ENCODE measurements around the gene TYR. TPM values are rescaled to one million over a fixed set of nuclear protein-coding genes. Genes with fewer than 3 reads are reported as not detected.
A peak's percentile ranks its signal among the peaks of the same experiment; 100 is the strongest.

TYR gene
- total RNA-seq, 1 donor from 2014 or later = not detected

GRCh38 chr11:89168396-89168795 lies 9.3 kb upstream of the TYR start:
- TF ChIP-seq CTCF (IDR thresholded peaks at IDR 0.05) = no peak
- no peaks in the 10 kb centered on the region for H3K9me3 ChIP-seq
- H3K27me3 ChIP-seq = no peaks in the 10 kb centered on the region
- H3K4me3 ChIP-seq = no peak overlapping the region
- intact Hi-C loops (cut with DNase I) = no loop called here
- H3K4me1 ChIP-seq = no peaks in the 10 kb centered on the region
- no peak for DNase-seq (ENCODE audit: low spot score in 2 of 2)
- H3K27ac ChIP-seq = no peak overlapping the region
- H3K36me3 ChIP-seq = no peaks in the 10 kb centered on the region

- no peaks in the 10 kb centered on the region for H3K4me1 ChIP-seq
- no peak overlapping the region for H3K4me3 ChIP-seq
- intact Hi-C loops (cut with DNase I) = no loop called here
- H3K27me3 ChIP-seq = no peaks in the 10 kb centered on the region
- no peak overlapping the region for H3K27ac ChIP-seq
- no peak for TF ChIP-seq CTCF (IDR thresholded peaks at IDR 0.05)
- no peaks in the 10 kb centered on the region for H3K9me3 ChIP-seq
- DNase-seq (ENCODE audit: low spot score in 2 of 2) = no peak
- no peaks in the 10 kb centered on the region for H3K36me3 ChIP-seq
Observed at GRCh38 chr11:89175796-89176195, 1.9 kb upstream of the TYR start.

GRCh38 chr11:89176938-89177337 lies 737 bp upstream of the TYR start:
- TF ChIP-seq CTCF (IDR thresholded peaks at IDR 0.05) = no peak
- intact Hi-C loops (cut with DNase I) = no loop called here

GRCh38 chr11:89181111-89181510 lies 3.4 kb downstream of the TYR start:
- Histone ChIP-seq H3K27ac (peak overlapping the region; percentile 10 to 29), H3K36me3 (no peaks in the 10 kb centered on the region), H3K27me3 (no peaks in the 10 kb centered on the region), H3K4me1 (peaks cover 0 to 5% of the 10 kb centered on the region in 2 donors), H3K9me3 (no peaks in the 10 kb centered on the region), H3K4me3 (peak overlapping the region; percentile 1 to 17)
- no peak for DNase-seq (ENCODE audit: low spot score in 2 of 2)
- intact Hi-C loops (cut with DNase I) = loop anchor here (10.0 kb wide), 1 partner anchor 846 kb away; the partner anchor contains the start of gene CTSC
- no peak for TF ChIP-seq CTCF (IDR thresholded peaks at IDR 0.05)

More at GRCh38 chr11:89176938-89177337, 737 bp upstream of the TYR start:
- Histone ChIP-seq H3K27me3 (no peaks in the 10 kb centered on the region), H3K4me3 (no peak overlapping the region), H3K9me3 (no peaks in the 10 kb centered on the region), H3K4me1 (no peaks in the 10 kb centered on the region), H3K27ac (no peak overlapping the region), H3K36me3 (no peaks in the 10 kb centered on the region)
- DNase-seq (ENCODE audit: low spot score in 2 of 2) = no peak

GRCh38 chr11:89182773-89183518 lies 5.3 kb downstream of the TYR start:
- Histone ChIP-seq H3K36me3 (no peaks in the 10 kb centered on the region), H3K27me3 (no peaks in the 10 kb centered on the region), H3K4me1 (peaks cover 0 to 5% of the 10 kb centered on the region in 2 donors), H3K4me3 (no peak overlapping the region), H3K9me3 (no peaks in the 10 kb centered on the region), H3K27ac (peak overlapping the region; percentile 41 to 62)
- intact Hi-C loops (cut with DNase I) = loop anchor here (10.0 kb wide), 1 partner anchor 848 kb away; the partner anchor contains the start of gene CTSC
- no peak for TF ChIP-seq CTCF (IDR thresholded peaks at IDR 0.05)
- DNase-seq (ENCODE audit: low spot score in 2 of 2) = no peak

Data from ascending aorta (tissue), 2 donors.